ENCODE results near the gene CACNB4. TPM values are rescaled to one million over a fixed set of nuclear protein-coding genes. Genes with fewer than 3 reads are reported as not detected.
A peak's percentile ranks its signal among the peaks of the same experiment; 100 is the strongest.

Gene CACNB4
- total and polyA plus RNA-seq, 7 donors, result 0.23 to 4.4 (median 1.1) TPM

- no peaks in the 10 kb centered on the region for H3K4me1 ChIP-seq
- peak overlapping the region in 1 of 4 donors; percentile 10 for H3K4me3 ChIP-seq
- no peaks in the 10 kb centered on the region for H3K27me3 ChIP-seq
- DNase-seq, result no peak
- H3K9me3 ChIP-seq, result no peaks in the 10 kb centered on the region
- intact Hi-C loops (cut with DNase I), result no loop called here
- peak overlapping the region in 1 of 4 donors; percentile 12 for H3K27ac ChIP-seq
- WGBS, 2 donors, result 30 to 56% methylated on average over 15 of the region's 15 CpGs
- H3K36me3 ChIP-seq, result no peaks in the 10 kb centered on the region
- TF ChIP-seq POLR2A (IDR thresholded peaks at IDR 0.05) (no peak), CTCF (IDR thresholded peaks at IDR 0.05) (peak in 1 of 4 experiments; percentile 29)
Observed at GRCh38 chr2:151946899-151947812, 151.7 kb downstream of the CACNB4 start.

GRCh38 chr2:151946250-151946884 lies 152.5 kb downstream of the CACNB4 start:
- Histone ChIP-seq H3K36me3 (no peaks in the 10 kb centered on the region), H3K9me3 (no peaks in the 10 kb centered on the region), H3K27me3 (no peaks in the 10 kb centered on the region), H3K4me3 (no peak overlapping the region), H3K4me1 (no peaks in the 10 kb centered on the region), H3K27ac (no peak overlapping the region)
- intact Hi-C loops (cut with DNase I), result no loop called here
- 70 to 77% methylated on average over 6 of the region's 6 CpGs for WGBS, 2 donors
- no peak for TF ChIP-seq CTCF (IDR thresholded peaks at IDR 0.05)
- no peak for TF ChIP-seq POLR2A (IDR thresholded peaks at IDR 0.05)
- TF ChIP-seq POLR2AphosphoS5 (IDR thresholded peaks at IDR 0.05), result no peak
- no peak for TF ChIP-seq EP300 (IDR thresholded peaks at IDR 0.05)
- DNase-seq, result no peak

- no peaks in the 10 kb centered on the region for H3K36me3 ChIP-seq
- no peak overlapping the region for H3K27ac ChIP-seq
- WGBS, 2 donors, result 96 to 97% methylated on average over 7 of the region's 7 CpGs
- no peak overlapping the region for H3K4me3 ChIP-seq
- no peak for DNase-seq
- no peak for TF ChIP-seq POLR2AphosphoS5 (IDR thresholded peaks at IDR 0.05)
- no peak for TF ChIP-seq EP300 (IDR thresholded peaks at IDR 0.05)
- TF ChIP-seq CTCF (IDR thresholded peaks at IDR 0.05), result no peak
- TF ChIP-seq POLR2A (IDR thresholded peaks at IDR 0.05), result no peak
- no peaks in the 10 kb centered on the region for H3K9me3 ChIP-seq
- H3K27me3 ChIP-seq, result no peaks in the 10 kb centered on the region
- H3K4me1 ChIP-seq, result no peaks in the 10 kb centered on the region
- intact Hi-C loops (cut with DNase I), result no loop called here
Observed at GRCh38 chr2:151945602-151946001, 153.2 kb downstream of the CACNB4 start.

GRCh38 chr2:151945186-151945585 lies 153.7 kb downstream of the CACNB4 start:
- TF ChIP-seq CTCF (IDR thresholded peaks at IDR 0.05), result no peak
- no peak for TF ChIP-seq POLR2AphosphoS5 (IDR thresholded peaks at IDR 0.05)
- no peak for TF ChIP-seq POLR2A (IDR thresholded peaks at IDR 0.05)
- no peak for TF ChIP-seq EP300 (IDR thresholded peaks at IDR 0.05)
- intact Hi-C loops (cut with DNase I), result no loop called here
- no peak overlapping the region for H3K27ac ChIP-seq
- no peak for DNase-seq
- 86 to 89% methylated on average over 2 of the region's 2 CpGs for WGBS, 2 donors
- H3K9me3 ChIP-seq, result no peaks in the 10 kb centered on the region
- H3K4me3 ChIP-seq, result no peak overlapping the region
- no peaks in the 10 kb centered on the region for H3K4me1 ChIP-seq
- no peaks in the 10 kb centered on the region for H3K36me3 ChIP-seq
- H3K27me3 ChIP-seq, result no peaks in the 10 kb centered on the region

All from sigmoid colon (tissue), 7 donors.